Iris pigment epithelial cell (primary cell): ENCODE data around the gene FCMR.
A peak's percentile ranks its signal among the peaks of the same experiment; 100 is the strongest.

ENCODE experiments used
- DNase-seq: peaks from one replicate; pipeline ENCODE4 v3.0.0-alpha.2; 2011; ENCODE audit warnings: low read depth

FCMR gene

GRCh38 chr1:206921772-206922265 is at the start of gene FCMR:
Gene FCMR, minus strand, starts transcription at chr1:206921941. Its CDS starts 87 bp downstream, at chr1:206921854.
- no peak for DNase-seq

- no peak for DNase-seq
Measured at GRCh38 chr1:206971029-206971655, 49.4 kb upstream of the FCMR start.

- DNase-seq: no peak
Measured at GRCh38 chr1:206970446-206970845, 48.7 kb upstream of the FCMR start, which contains the start of gene FCAMR. Gene FCAMR, minus strand, starts transcription at chr1:206970460. Its CDS starts 335 bp downstream, at chr1:206970125.

GRCh38 chr1:206969090-206969489 is 47.3 kb upstream of the FCMR start:
- no peak for DNase-seq

GRCh38 chr1:206967096-206967849 is 45.5 kb upstream of the FCMR start:
- peak; percentile 62 for DNase-seq

- no peak for DNase-seq
Measured at GRCh38 chr1:206965781-206966180, 44.0 kb upstream of the FCMR start.

GRCh38 chr1:206963740-206964139 is 42.0 kb upstream of the FCMR start:
- DNase-seq: no peak

GRCh38 chr1:206963119-206963712 is 41.5 kb upstream of the FCMR start:
- peak; percentile 9 for DNase-seq

GRCh38 chr1:206962272-206962671 is 40.5 kb upstream of the FCMR start:
- no peak for DNase-seq

GRCh38 chr1:206961668-206962067 is 39.9 kb upstream of the FCMR start:
- DNase-seq: no peak

GRCh38 chr1:206960676-206961386 is 39.1 kb upstream of the FCMR start:
- DNase-seq: no peak

- DNase-seq: no peak
Measured at GRCh38 chr1:206958144-206958543, 36.4 kb upstream of the FCMR start.

- DNase-seq: no peak
Measured at GRCh38 chr1:206957639-206958038, 35.9 kb upstream of the FCMR start.

- no peak for DNase-seq
Measured at GRCh38 chr1:206955476-206956451, 34.0 kb upstream of the FCMR start.

- DNase-seq: no peak
Measured at GRCh38 chr1:206954459-206955342, 33.0 kb upstream of the FCMR start.

GRCh38 chr1:206953626-206954025 is 31.9 kb upstream of the FCMR start:
- DNase-seq: no peak

- DNase-seq: no peak
Measured at GRCh38 chr1:206953126-206953525, 31.4 kb upstream of the FCMR start.

GRCh38 chr1:206952171-206952570 is 30.4 kb upstream of the FCMR start:
- peak; percentile 4 for DNase-seq

GRCh38 chr1:206951318-206952100 is 29.8 kb upstream of the FCMR start:
- DNase-seq: no peak
